NCI-H146 treated with DMSO at 0.1 percent for 48 hours (cell line): ENCODE results near the gene MARK4.
"Not testable (repeated sequence)": the region's sequence is repeated elsewhere in the genome, so short reads cannot be mapped to it uniquely, and the experiment has no call there.

Experiments used
- DNase-seq: peaks from one replicate; lab custom pipeline; 2025; ENCODE audit not compliant: unreplicated experiment; lab: John Stamatoyannopoulos, UW

MARK4 gene

GRCh38 chr19:45243144-45243732 is 7.8 kb upstream of the MARK4 start:
- DNase-seq, result no peak

DNA sequence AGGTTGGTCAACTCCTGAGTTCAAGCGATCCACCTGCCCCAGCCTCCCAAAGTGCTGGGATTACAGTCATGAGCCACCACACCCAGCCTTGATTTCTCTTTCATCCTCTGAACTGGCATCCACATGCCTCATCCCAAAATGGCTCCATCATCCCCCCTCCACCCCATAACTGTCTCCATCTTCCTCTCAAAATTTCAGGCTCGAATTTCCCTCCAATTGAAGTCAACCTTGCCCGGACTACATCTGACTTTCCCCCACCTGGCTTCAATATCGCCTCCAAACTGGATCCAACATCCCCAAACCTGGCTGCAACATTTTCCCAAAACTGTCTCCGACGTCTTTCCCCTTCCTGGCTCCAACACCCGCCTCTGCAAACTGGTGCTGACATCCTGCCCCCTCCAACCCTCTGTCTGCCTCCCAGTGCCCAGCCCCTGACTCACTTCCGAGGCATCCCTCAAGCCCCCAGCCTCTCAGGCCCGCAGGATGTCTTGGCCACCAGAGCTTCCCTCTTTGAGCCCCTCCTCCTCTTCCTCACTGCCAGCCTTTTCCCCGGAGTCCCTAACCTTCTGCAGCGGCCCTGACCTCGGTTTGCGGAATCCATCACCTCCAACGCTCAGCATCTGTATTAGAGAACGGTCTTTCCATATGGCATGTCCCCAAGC is 6.8 kb upstream of the MARK4 start:
- DNase-seq, result no peak

DNA sequence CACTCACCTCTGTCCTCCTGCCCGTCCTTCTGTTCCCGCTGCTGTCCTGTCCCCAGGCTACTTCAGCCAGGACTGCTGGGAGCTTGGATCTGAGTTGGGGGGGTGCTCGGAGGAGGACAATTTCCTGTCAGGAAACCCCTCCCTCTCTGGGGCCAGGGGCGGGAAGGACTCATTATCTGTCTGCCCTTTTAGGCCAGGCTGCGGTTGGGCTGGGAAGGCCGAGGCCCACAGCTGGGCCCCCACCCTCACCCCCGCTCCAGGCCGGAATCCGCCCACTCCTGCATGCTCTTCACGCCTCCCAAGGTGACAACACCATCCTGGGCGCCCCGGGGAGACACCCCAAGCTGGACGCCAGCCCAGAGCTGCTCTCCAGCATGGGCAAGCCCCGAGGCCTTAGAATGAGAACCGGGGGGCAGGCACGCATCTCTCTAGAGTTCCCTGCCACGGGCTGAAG is 5.7 kb upstream of the MARK4 start, which contains the start of gene EXOC3L2:
Gene EXOC3L2, minus strand, starts transcription at position 74 of the 454 bp plus-strand sequence. CDS start 6,362 bp downstream, outside the sequence.
- no peak for DNase-seq

GRCh38 chr19:45245826-45246225 is 5.2 kb upstream of the MARK4 start:
- DNase-seq, result no peak

- no peak for DNase-seq
Observed at GRCh38 chr19:45247136-45247535, 3.9 kb upstream of the MARK4 start.

DNA sequence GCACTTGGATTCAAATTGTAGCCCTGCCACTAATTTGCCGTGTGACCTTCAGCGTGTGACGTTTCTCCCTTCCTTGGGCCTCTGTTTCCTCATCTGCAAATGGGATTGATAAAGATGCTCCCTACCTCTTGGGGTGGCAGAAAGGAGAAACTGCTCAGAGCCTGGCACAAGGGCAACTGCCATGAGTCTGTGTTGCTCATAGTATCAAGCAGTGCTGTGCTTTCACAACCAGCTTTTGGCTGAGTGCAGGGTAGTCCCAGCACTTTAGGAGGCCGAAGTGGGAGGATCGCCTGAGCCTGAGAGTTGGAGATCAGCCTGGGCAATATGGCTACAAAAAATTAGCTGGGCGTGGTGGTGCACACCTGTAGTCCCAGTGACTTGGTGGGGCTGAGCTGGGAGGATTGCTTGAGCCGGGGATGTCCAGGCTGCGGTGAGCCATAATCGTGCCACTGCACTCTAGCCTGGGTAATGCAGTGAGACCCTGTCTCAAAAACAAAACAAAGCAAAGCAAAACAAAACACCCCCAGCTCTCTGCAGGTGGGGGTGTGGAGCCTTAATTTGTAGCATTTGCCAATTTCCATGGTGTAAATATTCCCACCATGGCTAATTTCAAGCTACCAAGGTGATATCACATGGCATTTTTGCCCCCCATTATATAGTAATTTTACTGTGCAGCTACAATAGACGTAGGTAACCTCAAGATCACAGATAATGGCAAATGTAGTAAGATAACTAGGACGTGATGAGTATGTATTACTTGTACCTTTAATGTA is 1.6 kb upstream of the MARK4 start:
- DNase-seq, result no peak

DNA sequence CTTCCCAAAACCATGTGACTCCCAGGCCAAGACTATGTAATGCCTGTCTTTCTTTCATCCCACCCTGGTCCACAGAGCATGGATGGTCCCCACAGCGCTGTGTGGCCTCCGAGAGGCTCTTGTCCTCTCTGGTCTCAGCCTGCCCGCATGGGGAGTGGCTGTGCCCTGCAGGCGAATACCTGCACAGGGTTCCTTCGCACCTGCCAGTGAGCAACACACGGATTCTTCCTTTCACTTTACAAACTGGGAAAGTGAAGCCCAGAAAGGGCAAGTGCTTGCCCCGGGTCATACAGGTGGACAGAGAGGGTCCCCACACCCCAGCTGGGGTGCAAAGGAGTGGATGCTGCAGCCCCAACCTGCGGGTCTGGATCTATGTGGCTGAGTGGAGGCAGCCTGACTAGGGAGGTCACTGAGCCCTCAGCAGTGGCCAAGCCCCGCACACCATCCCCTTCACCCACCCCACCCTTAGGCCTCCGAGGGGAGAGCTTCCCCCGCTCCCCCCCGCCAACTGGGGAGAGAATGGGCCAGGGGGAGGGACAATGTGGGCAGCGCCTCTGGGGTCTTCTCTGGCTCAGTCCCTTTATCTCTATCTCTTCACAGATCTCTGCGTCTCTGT is 747 bp upstream of the MARK4 start:
- no peak for DNase-seq

GRCh38 chr19:45251452-45252354 is 632 bp downstream of the MARK4 start:
- DNase-seq, result no peak

DNA sequence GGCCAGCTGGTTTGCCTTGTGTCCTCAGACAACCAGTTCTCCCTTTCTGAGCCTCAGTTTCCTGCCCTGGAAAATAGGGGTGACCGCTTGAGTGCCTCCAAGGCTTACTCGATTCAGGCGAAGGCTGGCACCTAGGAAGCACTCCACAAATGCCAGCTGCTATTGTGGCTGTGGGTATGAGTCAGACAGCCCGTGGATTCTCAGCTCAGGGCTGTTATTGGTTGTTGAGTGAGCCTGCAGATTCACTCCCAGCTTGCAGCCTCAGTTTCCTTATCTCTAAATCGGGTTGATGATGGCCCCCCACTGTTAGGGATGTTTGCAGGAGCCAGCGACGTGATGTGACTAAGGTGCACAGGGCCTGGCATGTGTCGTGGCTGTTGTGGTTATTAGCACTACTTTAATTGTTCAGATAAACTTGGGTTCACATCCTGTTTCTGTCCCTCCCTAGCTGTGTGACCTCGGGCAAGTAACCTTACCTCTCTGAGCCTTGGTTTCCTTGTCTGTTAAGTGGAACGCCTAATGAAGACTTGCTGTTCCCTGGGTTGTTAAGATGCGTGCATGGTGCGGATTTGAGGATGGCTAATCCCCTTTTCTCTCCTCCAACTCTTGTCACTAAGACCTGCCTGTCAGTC is 2.4 kb downstream of the MARK4 start:
- DNase-seq, result no peak

- no peak for DNase-seq
Observed at GRCh38 chr19:45254044-45254531, 3.0 kb downstream of the MARK4 start.

- no peak for DNase-seq
Observed at GRCh38 chr19:45255611-45256157, 4.6 kb downstream of the MARK4 start.

DNA sequence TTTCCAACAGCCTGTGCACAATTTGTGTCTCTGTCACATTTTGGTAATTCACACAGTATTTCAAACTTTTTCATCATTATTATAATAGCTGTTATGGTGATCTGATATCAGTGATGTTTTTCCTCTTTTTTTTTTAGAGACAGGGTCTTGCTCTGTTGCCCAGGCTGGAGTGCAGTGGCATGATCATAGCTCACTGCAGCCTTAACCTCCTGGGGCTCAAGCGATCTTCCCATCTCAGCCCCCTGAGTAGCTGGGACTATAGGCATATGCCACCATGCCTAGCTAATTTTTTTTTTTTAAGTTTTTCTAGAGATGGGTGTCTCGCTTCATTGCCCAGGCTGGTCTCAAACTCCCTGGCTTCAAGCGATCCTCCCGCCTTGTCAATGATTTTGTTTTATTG is 5.8 kb downstream of the MARK4 start:
- DNase-seq, result no peak

GRCh38 chr19:45258862-45259261 is 7.8 kb downstream of the MARK4 start:
- no peak for DNase-seq

DNA sequence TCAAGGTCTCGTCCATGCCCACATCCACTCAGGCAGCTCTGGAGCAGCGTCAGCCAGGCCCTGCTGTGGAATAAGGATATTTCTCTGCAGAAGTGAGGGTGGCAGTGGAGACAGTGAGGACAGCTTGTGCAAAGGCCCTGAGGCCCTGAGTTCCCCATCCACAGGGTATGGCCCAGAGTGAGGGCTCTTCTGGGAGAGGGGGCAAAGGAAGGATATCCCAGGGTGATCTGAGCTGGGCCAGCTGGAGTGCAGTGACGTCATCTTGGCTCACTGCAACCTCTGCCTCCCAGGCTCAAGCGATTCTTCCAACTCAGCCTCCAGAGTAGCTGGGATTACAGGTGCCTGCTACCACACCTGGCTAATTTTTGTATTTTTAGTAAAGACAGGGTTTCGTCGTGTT is 11.5 kb downstream of the MARK4 start:
- no peak for DNase-seq

- no peak for DNase-seq
Observed at GRCh38 chr19:45263013-45263412, 11.9 kb downstream of the MARK4 start.

DNA sequence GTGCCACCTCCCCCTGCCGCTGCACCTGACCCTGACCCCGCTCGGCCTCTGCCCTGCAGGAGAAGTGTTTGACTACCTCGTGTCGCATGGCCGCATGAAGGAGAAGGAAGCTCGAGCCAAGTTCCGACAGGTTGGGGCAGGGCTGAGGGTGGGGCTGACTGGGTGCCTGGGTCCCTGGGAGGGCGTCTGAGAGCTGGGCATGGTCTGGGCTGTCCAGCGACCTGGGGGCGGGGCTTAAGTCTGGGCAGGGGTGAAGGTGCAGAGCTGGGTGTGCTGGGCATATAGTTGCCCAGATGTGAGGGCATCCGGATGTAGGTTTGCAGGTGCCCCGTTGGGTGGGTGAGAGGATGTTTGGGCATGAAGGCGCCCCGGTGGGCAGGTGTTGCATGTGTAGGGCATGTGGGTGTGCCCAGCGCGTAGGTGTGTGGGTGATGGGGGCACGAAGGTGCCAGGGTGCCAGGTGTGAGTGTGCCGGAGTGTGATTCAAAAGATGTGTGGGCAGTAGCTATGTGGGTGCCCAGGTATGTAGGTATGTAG is 13.8 kb downstream of the MARK4 start:
- no peak for DNase-seq

DNA sequence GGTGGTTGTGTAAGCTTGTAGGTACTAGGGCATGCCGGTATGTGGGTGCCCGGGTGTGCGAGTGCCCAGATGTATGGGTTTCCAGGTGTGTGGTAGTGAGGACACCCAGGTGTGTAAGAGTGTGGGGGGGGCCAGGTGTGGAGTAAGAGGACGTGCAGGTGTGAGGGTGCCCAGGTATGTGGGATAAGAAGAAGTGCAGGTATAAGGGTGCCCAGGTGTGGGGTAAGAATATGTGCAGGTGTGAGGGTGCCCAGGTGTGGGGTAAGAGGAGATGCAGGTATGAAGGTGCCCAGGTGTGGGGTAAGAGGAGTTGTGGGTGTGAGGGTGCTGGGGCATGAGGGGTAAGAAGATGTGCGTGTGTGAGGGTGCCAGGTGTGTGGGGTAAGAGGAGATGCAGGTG is 14.3 kb downstream of the MARK4 start:
- no peak for DNase-seq

DNA sequence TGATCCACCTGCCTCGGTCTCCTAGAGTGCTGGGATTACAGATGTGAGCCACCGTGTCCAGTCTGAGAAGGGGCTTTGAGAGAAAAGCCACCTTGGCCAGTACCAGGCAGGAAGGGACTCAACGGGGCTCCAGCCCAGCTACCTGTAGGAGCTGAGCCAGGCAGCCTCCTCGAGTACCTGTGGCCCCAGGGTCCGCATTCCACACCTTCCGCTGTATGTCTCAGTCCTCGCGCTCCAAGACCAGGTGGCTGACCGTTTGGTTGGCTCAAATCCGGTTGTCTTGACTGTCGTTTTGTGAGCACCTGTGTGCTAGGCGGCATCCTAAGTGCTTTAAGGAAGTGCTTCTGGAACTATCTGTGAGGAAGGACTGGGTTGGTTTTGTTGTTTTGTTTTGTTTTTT is 16.2 kb downstream of the MARK4 start:
- no peak for DNase-seq

- not testable (repeated sequence) for DNase-seq
Observed at GRCh38 chr19:45269939-45270338, 18.9 kb downstream of the MARK4 start.
